GM18499 (cell line): ENCODE results near the gene CCDC57.

Experiments used
- ATAC-seq: cut with Tn5 transposase; IDR thresholded peaks from one replicate; pipeline ENCODE4 v1.9.1; 2021; ENCODE audit warnings: moderate number of reproducible peaks; ENCODE audit not compliant: insufficient read depth, unreplicated experiment

CCDC57 gene

DNA sequence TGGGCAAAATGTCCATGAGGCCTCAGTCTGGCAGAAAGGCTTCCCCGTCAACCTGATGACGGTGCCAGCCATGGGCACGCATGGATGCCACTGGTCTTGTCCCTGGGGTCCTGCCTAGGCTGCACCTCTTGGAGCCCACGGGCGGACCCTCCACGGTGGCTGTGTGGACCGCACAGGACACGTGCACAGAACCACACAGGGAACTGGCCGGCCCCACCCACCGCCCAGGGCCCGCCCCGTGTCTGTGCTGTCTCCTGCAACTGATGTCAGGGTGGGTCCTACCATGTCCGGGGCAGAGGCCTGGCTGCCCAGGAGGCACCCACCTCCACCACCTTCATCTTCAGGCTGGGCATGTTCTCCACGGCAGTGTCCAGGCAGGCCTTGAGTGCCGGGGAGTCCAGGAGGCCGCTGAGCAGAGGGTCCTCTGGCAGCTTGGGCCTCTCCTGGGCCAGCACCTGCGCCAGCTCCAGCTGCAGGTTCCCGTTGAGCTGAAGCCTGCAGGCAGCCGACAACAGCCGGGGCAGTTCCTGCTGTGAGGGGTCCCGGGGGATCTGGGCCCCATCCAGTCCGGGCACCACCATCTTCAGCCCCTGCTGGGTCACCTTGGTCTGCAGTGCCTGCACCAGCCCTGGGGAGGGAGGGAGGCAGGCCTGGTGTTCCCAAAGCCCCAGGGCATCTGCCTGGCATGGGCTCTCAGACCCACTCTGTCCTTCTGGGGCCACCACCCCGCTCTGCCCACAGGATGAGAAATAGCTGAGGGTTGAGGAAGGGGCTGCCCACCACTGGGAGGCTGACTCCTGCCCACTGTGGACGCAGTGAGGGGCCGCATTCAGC is 126.5 kb downstream of the CCDC57 start:
- no peak for ATAC-seq

DNA sequence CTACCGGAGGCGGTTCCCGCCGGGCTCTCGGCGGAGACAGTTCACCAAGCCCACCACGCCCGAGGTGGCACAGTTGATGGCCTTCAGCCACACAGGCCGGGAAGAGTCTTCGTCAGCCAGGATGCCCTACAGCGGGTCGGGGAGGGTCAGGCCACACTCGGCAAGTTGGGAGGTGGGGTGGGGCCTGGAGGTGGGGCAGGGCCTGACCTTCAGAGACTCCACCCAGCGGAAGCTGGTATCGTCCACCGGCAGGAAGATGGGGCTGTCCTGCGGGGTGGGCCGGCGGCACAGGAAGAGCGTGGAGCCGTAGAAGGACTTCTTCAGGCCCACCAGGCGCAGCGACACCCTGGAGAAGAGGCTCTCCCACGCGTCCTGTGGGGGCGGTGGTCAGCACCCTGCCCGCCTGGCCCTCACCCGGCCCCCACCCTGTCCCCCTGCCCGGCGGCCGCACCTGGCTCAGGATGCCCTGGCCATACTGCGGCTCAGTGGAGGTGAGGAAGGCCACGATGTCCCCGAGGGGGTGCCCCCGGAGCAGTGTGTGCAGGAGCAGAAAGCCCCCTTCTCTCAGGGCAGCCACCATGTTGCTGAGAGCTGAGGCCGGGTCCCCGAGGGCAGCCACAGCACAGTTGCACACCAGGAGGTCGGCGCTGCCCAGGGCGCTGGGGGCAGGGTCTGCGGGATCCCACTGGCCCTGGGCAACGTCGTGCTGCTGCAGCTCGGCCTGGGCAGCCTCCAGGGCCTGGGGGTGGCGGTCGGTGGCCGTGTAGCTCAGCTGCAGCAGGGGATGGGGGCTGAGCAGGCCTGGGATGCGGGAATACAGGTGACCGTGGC is 127.4 kb downstream of the CCDC57 start:
- no peak for ATAC-seq

DNA sequence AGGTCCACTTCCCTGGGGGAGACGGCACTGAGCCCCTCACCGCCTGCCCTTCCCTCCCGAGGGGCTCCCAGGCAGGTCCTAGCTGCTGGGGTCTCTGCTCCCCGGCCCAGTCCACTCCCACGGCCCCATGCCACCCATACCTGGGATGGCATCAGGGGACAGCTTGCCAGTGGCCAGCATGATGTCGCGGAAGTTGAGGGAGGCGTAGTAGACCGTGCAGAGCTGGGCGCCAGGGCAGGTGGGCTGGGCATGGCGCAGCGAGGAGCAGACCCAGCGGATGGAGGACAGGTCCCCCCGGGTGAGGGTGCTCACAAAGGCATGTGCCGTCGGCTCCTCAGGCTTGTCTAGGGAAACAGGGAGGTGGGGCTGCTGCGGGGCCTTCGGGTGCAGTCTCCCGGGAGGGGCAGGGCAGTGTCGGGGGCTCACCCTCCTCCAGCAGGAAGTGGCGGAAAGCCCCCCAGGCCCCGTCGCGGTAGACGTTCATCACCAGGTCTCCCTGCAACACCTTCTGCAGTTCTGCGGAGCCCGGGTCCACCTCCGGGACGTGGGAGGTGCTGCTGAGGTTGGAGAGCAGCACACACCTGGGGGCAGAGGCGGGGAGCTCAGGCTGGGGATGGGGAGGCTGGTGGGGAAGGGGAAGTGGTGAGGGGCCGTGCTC is 128.1 kb downstream of the CCDC57 start:
- no peak for ATAC-seq

DNA sequence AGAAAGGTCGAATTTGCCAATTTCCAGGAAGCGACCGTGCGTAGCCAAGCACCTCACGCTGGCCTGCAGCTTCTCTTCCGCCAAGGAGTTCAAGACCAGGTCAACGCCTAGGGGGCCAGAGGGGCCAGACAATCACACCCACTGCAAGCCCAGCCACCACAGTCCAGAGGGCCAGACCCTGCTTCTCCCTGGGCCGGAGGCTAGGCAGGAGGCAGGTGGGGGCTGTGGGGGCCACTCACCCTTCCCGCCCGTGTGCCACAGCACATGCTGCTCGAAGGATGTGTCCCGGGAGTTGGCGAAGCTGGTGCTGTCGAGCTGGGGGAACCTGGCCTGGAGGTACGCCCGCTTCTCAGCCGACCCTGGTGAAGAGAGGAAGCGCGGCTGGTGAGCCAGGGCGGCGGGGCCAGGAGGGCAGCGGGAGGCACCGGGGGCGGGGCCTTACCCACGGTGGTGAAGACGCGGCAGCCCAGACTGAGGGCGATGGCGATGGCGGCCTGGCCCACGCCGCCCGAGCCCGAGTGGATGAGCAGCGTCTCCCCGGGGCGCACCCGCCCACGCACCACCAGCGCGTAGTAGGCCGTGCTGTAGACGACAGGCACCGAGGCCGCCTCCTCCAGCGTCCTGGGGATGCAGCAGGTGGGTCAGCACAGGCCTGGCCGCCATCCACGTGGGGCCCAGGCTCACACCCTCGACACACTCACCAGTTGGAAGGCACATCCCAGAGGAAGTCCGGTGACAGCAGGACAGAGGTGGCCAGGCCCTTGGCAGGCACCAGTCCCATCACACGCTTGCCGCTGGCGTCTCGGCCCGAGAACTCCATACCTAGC is 128.9 kb downstream of the CCDC57 start:
- ATAC-seq = no peak

DNA sequence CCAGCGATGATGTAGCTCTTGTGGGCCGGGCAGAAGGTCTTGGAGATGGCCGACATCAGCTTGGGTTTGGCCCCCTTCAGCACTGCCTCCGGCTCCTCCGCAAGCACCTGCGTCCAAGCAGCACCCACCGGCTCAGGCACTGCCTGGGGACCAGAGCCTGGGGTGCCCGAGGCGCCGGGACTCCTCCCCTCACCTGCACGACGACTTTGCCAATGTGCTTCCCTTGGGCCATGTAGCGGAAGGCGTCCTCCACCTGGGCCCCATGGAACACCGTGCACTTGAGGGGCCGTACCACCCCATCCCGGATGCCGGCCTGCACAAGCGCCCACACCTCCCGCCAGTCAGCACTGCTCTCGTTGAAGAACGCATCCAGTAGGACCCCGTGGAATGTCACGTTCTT is 129.6 kb downstream of the CCDC57 start:
- ATAC-seq = no peak

DNA sequence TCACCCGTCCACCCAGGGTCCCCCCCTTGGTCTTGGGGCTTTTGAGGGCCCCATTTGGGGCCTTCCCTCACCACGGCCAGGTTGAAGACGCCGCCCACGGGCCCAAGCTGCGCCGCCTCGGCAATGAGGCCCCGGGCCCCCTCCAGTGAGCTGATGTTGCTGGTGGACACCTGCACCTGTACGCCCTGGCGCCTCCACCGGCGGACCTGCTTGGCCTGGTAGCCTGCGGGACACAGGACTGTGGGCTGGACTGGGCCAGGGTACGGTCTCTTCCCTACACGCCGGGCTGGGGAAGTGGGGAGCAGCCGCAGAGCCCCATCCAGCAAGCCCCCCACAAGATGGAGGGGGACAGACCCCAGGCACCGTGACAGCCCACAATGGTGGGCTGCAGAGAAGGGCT is 130.2 kb downstream of the CCDC57 start:
- ATAC-seq = no peak

DNA sequence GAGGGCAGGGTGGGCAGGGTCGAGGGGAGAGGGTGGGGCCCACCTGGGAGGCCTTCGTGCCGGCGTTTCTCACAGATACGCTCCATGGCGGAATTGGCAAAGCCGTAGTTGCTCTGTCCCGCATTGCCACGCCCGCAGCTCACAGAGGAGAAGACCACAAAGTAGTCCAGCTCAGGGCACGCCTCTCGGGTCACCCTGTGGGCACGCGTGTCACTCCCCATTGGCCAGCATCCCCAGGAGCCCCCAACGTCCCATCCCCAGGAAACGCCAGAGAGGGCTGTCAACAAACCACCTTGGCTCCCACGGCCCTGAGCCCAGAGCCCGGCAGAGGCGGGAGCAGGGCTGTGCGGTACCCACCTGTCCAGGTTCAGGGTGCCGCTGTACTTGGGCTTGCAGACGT is 130.7 kb downstream of the CCDC57 start:
- no peak for ATAC-seq

DNA sequence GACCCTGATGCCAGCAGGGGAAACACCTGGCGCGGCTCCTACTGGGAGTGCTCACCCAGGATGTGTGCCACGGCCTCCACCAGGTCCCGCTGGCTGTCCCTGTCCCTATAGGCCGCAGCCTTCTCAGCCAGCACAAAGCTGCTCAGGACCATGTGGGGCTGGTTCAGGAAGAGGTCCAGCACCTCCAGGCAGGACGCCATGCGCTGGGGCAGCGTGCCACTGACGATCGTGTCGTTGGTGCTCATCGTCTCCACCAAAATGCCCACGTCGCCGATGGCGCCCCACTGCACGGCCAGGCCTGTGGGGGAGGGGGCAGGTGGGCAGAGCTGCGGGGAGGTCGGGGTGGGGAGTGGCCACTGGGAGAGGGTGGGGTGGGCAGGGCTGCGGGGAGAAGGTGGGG is 131.1 kb downstream of the CCDC57 start:
- no peak for ATAC-seq

DNA sequence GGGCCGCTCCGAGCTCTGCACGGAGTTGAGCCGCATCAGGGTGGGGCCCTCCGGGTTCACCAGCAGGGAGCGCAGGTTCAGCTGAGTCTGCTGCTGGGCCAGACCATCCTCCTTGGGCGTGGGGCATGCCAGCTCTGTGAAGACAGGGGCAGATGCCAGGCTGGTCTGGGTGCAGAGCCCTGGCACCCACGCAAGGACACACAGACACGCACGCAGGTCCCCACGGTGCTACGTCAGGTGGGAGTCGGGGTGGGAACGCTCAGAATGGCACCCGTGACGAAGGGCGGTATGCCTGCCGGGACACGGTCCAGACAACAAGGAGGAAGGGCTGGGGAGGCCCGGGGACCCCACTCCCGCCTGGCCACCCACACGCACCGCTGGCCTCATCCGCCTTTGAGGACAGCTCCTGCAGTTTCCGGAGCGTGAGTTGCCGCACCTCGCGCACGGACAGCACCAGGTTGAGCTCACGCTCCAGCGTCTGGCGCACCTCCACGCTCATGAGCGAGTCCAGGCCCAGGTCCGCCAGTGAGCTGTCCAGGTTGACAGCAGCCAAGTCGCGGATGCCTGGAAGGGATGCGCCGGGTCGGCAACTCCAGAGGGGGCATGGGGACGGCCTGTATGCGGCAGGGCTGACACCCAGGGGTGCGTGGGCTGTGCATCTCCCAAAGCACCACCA is 131.7 kb downstream of the CCDC57 start:
- ATAC-seq = no peak

DNA sequence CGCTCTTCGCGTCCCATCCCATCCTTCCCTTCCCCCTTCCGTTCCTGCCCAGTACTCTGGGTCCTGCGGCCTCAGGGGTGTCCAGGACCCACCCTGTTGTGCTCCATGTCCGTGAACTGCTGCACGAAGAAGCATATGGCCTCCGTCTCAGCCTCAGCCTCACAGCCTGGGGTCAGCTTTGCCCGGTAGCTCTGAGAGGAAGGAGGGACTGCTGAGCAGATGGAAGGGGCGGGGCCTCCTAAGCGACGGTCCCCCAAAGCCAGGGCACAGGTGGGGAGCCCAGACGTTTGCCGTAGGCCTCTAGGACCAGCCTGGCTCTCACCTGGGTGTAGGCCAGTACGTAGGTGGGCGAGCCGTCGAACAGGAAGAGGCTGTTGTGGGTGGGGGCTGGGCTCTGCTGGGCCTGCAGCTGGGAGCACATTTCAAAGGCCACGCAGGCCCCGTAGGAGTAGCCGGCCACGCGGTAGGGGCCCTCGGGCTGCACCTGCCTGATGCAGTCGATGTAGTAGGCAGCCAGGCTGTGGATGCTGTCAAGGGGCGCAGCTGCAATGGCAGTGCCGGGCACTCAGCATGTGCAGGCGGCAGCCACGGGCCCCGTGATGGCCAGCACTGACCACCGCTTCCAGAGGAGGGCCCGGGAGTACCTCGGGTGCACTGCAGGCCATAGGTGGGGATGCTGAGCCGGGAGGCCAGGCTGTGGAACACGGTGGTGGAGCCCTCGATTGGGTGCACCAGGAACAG is 132.4 kb downstream of the CCDC57 start:
- ATAC-seq = no peak

DNA sequence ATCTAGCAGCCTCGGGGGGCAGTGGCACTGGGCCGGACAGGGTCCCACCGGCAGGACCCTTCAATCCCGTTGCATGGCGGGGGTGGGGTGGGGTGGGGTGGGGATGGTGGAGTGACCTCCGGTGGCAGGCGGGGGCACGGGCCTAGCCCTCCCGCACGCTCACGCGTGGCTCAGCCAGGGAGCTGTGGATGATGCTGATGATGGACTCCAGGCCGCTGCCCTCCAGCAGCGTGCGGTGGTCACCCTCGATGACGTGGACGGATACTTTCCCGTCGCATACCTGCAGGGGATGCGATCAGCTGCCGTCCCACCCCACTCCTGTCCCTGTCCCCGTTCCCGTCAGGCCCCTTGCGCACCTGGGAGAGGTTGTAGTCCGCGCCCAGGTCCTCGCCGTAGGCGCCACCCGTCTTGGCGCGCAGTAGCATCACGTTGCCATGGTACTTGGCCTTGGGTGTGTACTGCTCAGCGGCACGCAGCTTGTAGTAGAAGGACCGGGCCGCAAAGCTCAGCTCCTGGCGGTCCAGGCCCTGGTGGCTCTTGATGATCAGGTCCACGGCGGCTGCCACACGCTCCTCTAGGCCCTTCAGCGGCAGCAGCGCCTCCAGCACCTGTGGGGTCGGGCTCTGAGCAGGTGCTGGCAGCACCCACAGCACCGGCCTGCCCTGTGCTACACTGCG is 133.5 kb downstream of the CCDC57 start:
- ATAC-seq = no peak

DNA sequence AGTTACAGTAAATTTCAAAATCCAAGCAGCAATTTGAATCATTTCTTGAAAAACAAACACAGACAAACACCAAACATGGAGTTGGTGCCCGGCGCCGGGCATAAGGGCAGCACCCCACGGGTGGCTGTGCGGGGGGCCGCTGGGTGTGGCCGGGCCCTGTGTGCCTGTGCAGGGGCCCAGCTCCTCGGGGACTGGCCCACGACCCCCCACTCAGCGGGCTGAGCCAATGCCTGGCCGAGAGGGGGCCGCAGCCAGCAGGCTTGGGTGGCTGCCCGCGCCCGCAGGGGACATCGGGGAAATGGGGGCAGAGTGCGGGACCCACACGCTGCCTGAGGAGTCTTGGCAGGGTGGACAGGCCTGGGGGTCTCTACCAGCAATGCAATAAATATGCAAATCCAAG is 134.2 kb downstream of the CCDC57 start:
- no peak for ATAC-seq

DNA sequence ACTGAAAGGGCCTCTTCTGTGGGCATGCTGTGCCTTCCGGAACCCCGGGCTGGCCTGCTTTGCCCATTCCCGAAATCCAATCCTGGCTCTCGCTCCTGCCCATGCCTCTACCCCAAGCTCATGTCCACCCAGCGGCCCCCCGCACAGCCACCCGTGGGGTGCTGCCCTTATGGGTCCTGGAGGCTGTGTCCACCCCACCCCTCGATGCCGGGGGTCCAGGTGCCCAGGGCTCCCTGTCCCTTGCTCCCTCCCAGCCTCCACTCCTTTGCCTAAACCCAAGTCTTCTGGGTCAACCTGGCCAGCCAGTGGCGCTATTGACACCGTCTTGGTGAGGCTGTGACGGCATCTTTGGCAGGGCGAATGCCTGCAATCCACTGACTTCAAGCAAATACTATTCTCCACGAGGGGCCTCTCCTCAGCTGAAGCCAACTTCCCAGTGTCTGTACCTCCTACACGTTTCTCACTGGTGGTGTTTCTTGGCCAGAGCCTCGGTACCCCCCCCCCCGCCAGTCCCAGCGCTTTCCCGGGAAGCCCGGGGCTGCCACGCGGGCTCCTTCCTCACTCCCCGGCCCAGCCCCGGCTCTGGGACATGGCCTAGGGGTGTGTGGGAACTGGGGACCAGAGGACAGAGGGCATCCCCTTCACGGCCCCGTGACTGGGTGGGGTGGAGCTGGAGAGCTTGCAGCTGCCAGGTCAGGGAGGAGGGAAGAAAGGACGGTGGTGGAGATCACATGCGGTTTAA is 134.9 kb downstream of the CCDC57 start:
- ATAC-seq = no peak

DNA sequence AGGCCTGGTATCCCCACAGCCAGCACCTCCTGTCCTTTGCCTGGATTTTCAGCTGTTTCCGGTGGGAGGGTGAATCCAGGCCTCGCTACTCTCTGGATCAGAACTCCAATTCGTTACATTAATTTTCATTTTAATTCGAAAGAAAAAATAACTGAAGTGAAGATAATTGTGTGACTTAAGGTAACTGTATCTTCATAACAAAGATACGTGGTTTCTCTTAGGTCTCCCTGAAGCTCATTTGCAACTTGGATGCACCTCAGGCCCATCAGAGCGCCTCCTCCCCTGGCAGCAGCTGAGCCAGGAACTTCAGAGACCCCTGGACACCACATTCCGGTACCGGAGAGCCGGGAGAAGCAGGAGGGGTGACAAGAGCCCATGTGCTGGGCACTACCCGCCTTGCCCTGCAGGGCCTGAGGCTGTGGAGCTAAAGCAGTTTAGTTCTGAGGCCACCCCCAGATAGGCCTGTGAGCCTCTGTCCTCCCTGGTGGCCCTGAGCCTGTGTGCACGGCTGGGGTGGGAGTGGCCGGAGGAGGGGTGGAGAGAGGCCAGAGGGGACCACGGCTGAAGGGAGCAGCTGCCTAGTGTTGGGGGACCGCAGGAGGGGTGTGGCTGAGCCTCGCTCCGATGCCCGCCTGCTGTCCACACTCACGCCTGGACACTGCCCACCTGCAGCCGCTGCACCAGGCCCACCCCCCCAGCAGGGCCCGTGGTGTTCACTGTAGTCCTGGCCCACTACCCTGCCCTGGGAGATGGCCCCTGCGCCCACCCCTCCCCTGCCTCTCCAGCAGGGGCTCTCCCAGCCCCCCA is 135.7 kb downstream of the CCDC57 start:
- no peak for ATAC-seq

DNA sequence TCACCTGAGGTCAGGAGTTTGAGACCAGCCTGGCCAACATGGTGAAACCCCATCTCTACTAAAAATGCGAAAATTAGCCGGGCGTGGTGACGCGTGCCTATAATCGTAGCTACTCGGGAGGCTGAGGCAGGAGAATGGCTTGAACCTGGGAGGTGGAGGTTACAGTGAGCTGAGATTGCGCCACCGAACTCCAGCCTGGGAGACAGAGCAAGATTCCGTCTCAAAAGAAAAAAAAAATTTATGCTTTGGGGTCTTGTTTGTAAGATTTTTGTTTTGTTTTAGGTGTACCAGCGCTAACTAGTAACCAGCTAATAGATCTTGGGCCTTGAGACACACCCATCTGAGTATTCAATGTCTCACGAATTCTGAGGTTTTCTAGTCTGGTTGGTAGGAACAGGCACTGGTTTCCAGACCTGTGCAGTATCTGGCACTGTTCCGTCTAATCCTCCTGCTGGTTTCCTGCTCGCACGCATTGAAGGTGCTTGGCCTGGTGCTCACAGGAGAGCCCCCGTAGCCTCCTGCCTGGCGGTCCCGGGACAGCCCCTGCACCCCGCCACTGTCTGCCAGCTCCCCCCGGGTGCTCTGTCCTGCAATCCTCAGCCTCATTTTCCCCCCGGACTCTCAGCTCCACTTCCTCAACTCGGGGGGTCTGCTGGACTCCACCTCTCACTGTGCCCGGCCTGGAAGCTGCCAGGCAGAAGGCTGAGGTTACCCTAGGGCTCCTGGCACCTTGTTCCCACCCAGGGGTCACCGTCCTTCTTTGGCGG is 136.4 kb downstream of the CCDC57 start:
- no peak for ATAC-seq

DNA sequence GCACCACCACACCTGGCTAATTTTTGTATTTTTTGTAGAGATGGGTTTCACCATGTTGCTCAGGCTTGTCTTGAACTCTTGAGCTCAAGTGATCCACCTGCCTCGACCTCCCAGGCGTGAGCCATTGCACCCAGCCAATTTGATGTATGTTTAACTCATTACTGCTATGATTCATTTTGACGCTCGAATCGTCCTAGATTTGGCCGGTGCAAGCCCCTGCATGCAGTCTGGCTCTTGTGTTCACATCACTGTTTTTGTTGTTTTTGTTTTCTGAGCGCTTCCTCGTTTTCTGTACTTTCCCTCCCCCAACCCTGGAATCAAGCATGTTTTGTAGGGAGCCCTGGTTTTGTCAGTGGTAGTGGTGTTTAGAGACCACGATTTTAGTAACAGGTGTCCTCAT is 139.2 kb downstream of the CCDC57 start:
- ATAC-seq = no peak
